ENCODE results near the gene ARL5B. TPM values are rescaled to one million over a fixed set of nuclear protein-coding genes. Genes with fewer than 3 reads are reported as not detected.

ARL5B gene
- total RNA-seq, 1 donor from 2014 or later, result 19.0 TPM

DNA sequence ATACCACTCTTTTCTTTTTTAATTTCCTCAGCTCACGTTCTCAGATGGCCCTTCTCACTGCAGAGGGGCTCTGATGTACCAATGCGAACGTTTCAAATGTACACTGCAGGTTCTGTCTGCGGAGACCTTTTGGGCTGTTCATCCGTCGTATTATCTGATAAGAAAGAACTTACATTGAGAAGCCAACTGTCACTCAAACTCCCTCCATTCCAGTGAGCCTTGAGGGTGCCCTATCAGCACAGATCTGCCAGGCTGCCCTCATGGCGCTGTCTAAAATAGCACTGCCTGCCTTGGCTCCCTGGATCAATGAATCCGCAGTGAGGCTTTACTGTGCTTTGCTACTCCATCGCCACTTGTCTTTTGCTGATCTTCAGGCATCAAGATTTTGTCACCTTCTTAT lies 61.8 kb downstream of the ARL5B start:
- TF ChIP-seq, protein P1, sequence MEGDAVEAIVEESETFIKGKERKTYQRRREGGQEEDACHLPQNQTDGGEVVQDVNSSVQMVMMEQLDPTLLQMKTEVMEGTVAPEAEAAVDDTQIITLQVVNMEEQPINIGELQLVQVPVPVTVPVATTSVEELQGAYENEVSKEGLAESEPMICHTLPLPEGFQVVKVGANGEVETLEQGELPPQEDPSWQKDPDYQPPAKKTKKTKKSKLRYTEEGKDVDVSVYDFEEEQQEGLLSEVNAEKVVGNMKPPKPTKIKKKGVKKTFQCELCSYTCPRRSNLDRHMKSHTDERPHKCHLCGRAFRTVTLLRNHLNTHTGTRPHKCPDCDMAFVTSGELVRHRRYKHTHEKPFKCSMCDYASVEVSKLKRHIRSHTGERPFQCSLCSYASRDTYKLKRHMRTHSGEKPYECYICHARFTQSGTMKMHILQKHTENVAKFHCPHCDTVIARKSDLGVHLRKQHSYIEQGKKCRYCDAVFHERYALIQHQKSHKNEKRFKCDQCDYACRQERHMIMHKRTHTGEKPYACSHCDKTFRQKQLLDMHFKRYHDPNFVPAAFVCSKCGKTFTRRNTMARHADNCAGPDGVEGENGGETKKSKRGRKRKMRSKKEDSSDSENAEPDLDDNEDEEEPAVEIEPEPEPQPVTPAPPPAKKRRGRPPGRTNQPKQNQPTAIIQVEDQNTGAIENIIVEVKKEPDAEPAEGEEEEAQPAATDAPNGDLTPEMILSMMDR (IDR thresholded peaks at IDR 0.05), result no peak
- no peak overlapping the region for H3K4me3 Mint-ChIP-seq (ENCODE audit: unreplicated experiment)
- H3K9me3 Mint-ChIP-seq (ENCODE audit: unreplicated experiment), result no peaks in the 10 kb centered on the region
- DNase-seq (ENCODE audit: extremely low spot score, unreplicated experiment), result no peak
- H3K36me3 Mint-ChIP-seq (ENCODE audit: unreplicated experiment), result no peaks in the 10 kb centered on the region
- no peak overlapping the region for H3K27ac Mint-ChIP-seq (ENCODE audit: unreplicated experiment)
- no peaks in the 10 kb centered on the region for H3K4me1 Mint-ChIP-seq (ENCODE audit: unreplicated experiment)
- H3K27me3 Mint-ChIP-seq (ENCODE audit: unreplicated experiment), result no peaks in the 10 kb centered on the region

DNA sequence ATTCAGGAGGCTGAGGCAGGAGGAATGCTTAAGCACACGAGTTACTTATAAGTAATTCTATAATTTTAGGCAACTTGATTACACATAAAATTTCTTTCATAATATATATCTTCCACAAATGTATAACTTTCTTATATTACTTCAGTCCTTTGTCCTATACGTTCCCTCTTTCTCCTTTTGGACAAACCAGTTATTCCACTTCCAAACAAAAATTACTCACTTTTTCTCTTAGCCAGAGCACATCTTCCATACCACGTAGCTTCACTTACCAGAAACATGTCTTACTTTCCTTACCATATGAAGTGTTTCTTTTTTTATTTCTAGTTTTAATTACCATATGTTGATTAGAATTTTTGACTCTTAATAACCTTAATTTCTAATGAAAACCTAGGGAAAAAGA lies 64.6 kb downstream of the ARL5B start:
- Mint-ChIP-seq H3K36me3 (ENCODE audit: unreplicated experiment) (no peaks in the 10 kb centered on the region), H3K4me1 (ENCODE audit: unreplicated experiment) (no peaks in the 10 kb centered on the region), H3K4me3 (ENCODE audit: unreplicated experiment) (no peak overlapping the region), H3K27ac (ENCODE audit: unreplicated experiment) (no peak overlapping the region), H3K27me3 (ENCODE audit: unreplicated experiment) (no peaks in the 10 kb centered on the region), H3K9me3 (ENCODE audit: unreplicated experiment) (no peaks in the 10 kb centered on the region)
- TF ChIP-seq, protein P1 (IDR thresholded peaks at IDR 0.05), result no peak
- DNase-seq (ENCODE audit: extremely low spot score, unreplicated experiment), result no peak

Other genes starting within 250 kb of the ARL5B start
- gene NSUN6, start 7.8 kb upstream of the ARL5B start, total RNA-seq, result 7.3 and 8.3 TPM in 2 replicates